ENCODE data around the gene ABHD8. TPM values are rescaled to one million over a fixed set of nuclear protein-coding genes. Genes with fewer than 3 reads are reported as not detected.

Gene ABHD8
- total RNA-seq, 4 donors from 2014 or later: 2.1 to 14.1 (median 5.6) TPM

DNA sequence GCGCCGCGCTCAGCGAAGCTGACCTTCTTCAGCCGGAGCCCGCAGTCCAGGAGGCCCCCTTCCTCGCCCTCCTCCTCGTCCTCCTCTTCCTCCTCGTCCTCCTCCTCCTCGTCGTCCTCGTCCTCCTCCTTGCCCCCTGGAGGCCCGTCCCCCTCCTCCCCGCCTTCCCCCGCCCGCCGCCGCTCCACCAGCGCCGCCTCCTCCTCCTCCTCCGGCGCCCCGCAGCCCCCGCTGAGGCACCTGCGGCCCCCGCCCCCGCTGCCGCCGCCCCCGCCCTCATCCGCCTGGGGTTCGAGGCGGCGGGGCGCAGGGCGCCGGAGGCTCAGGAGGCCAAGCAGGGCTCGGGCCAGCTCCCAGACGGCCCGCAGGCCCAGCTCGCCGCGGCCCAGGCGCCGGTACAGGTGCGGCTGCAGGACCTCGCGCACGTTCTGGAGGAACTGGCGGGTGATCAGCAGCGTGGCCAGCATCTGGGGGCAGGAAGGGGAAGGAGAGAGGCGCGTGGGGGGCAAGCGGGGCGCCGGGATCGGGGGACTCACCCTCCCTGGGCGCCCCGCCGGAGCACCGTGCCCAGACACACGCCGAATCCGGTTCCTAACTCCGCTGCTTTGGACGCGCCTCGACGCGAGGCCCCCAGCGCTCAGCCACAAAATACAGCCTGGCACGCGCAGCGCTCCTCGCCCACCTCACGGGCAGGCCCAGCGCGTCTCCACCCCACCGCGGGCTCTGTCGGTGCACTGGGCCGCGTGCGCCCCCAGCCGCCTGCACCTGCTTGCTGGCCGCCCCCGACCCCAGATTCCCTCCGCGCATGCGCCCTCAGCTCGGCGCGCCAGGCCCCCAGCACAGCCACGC lies 25.5 kb upstream of the ABHD8 start:
- TF ChIP-seq, protein P1, sequence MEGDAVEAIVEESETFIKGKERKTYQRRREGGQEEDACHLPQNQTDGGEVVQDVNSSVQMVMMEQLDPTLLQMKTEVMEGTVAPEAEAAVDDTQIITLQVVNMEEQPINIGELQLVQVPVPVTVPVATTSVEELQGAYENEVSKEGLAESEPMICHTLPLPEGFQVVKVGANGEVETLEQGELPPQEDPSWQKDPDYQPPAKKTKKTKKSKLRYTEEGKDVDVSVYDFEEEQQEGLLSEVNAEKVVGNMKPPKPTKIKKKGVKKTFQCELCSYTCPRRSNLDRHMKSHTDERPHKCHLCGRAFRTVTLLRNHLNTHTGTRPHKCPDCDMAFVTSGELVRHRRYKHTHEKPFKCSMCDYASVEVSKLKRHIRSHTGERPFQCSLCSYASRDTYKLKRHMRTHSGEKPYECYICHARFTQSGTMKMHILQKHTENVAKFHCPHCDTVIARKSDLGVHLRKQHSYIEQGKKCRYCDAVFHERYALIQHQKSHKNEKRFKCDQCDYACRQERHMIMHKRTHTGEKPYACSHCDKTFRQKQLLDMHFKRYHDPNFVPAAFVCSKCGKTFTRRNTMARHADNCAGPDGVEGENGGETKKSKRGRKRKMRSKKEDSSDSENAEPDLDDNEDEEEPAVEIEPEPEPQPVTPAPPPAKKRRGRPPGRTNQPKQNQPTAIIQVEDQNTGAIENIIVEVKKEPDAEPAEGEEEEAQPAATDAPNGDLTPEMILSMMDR (IDR thresholded peaks at IDR 0.05): no peak
- no peak for TF ChIP-seq POLR2A (IDR thresholded peaks at IDR 0.05)
- peak overlapping the region; percentile 48 to 73 (median 64) for H3K4me3 ChIP-seq
- no peaks in the 10 kb centered on the region for H3K9me3 ChIP-seq
- no peaks in the 10 kb centered on the region for H3K36me3 ChIP-seq
- H3K27ac ChIP-seq: peak overlapping the region; percentile 73 to 90 (median 81)
- peaks cover 3 to 32% (median 18%) of the 10 kb centered on the region in 4 donors for H3K4me1 ChIP-seq
- peak in 1 of 3 donors; percentile 39 for DNase-seq
- peaks cover 0 to 8% of the 10 kb centered on the region in 2 donors for H3K27me3 ChIP-seq

DNA sequence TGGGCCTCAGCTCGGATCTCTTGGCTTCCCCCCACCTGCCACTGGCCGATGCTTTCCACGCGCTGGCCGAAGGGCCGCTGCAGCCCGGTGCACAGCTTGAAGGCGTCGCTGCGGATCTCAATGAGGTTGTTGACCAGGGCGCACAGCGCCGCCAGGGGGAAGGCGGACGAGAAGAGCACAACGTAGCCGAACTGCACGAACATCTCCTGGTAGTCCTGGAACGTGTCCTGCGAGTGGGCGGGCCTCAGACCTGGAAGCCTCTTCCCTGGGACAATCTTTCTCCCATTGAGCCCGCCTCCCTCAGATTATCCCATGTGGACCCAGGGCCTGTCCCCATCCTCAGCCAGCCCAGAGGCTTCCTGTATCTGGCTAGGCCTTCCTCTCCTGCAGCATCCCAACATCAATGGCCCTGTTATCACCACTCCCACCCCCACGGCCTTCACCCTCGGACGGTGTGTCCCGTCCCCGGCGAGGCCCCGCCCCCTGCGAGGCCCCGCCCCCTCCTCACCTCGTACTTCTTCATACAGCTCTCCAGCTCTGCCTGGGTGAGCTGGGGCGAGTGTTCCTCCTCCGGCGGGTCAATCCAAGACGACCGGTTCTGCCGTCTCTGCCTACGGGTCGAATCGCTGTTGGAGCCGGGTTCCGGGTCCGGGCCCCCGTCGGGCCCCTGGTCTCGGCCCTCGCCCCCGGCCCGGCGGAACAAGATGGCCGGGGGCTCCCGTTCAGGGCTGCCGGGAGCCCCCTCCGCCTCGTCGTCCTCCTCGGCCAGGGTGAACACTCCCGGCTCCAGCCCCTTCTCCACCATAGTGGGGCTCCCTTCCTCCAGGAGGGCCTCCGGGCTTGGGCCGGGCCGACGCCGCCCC lies 24.7 kb upstream of the ABHD8 start:
- TF ChIP-seq POLR2A (IDR thresholded peaks at IDR 0.05): peak; percentile 50 to 84
- TF ChIP-seq, protein P1 (IDR thresholded peaks at IDR 0.05): peak in 4 of 6 experiments; percentile 35 to 72 (median 66)
- no peaks in the 10 kb centered on the region for H3K9me3 ChIP-seq
- DNase-seq: peak; percentile 77 to 91 (median 90)
- H3K4me3 ChIP-seq: peak overlapping the region; percentile 48 to 73 (median 64)
- peaks cover 3 to 29% (median 19%) of the 10 kb centered on the region in 4 donors for H3K4me1 ChIP-seq
- peaks cover 0 to 8% of the 10 kb centered on the region in 2 donors for H3K27me3 ChIP-seq
- no peaks in the 10 kb centered on the region for H3K36me3 ChIP-seq
- peak overlapping the region; percentile 73 to 90 (median 81) for H3K27ac ChIP-seq

DNA sequence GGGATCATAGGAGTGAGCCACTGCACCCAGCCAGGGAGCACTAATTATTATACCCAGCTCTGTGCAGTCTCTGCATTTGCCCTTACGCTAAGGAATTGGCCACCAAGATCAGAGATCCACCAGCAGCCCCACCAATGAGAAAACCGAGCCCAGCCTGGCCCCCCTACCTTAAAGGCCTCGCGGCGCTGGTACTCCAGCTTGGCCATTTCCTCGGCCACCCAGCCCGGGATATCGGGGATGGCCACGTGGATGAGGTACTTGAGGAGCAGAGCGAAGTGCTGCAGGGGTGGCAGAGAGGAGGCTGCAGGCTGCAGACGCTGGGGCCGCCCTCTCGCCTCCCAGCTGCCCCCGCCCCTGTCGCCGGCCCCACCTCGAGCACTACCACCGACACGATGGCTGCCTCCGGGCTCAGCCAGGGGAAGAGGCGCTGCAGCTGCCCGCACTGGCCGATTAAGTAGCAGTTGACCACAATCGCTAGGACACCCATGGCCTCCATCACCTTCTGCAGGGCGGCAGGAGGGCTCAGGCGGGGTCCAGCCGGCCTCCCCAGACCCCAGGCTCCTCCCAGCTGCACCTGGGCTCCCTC lies 23.9 kb upstream of the ABHD8 start:
- no peak for DNase-seq
- Histone ChIP-seq H3K9me3 (no peaks in the 10 kb centered on the region), H3K36me3 (peaks cover 0 to 5% (median 0%) of the 10 kb centered on the region in 3 donors), H3K4me3 (peak overlapping the region in 1 of 4 donors; percentile 73), H3K27ac (peak overlapping the region in 3 of 4 donors; percentile 73 to 90 (median 83)), H3K4me1 (peaks cover 3 to 29% (median 19%) of the 10 kb centered on the region in 4 donors), H3K27me3 (peaks cover 0 to 8% of the 10 kb centered on the region in 2 donors)
- TF ChIP-seq, protein P1 (IDR thresholded peaks at IDR 0.05): no peak
- TF ChIP-seq POLR2A (IDR thresholded peaks at IDR 0.05): no peak

DNA sequence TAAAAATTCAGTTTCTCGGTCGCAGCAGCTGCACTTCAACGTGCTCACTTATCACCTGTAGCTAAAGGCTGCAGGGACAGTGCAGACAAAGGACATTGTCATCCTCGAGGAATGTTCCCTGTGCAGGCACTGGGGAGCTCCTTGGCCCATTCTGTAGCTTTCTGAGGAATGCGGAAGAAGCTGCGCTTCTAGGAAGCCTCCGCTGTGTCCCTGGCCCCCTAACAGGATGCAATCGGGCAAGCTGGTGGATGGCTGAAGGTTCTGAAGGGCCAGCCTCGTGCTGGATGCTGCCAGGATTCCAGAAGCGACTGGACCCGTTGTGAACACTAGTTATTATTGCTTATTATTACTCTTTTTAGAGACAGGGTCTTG lies 23.4 kb upstream of the ABHD8 start:
- H3K36me3 ChIP-seq: peaks cover 0 to 10% (median 0%) of the 10 kb centered on the region in 3 donors
- DNase-seq: no peak
- no peak overlapping the region for H3K4me3 ChIP-seq
- no peak for TF ChIP-seq POLR2A (IDR thresholded peaks at IDR 0.05)
- TF ChIP-seq, protein P1 (IDR thresholded peaks at IDR 0.05): no peak
- peak overlapping the region in 1 of 4 donors; percentile 25 for H3K27ac ChIP-seq
- H3K4me1 ChIP-seq: peaks cover 3 to 29% (median 19%) of the 10 kb centered on the region in 4 donors
- no peaks in the 10 kb centered on the region for H3K9me3 ChIP-seq
- H3K27me3 ChIP-seq: peaks cover 0 to 8% of the 10 kb centered on the region in 2 donors

Measured in Peyer's patch (tissue), 4 donors.